SJCRH30 (cell line): ENCODE measurements around the gene POFUT2. TPM values are rescaled to one million over a fixed set of nuclear protein-coding genes. Genes with fewer than 3 reads are reported as not detected.
"Not testable (repeated sequence)": the region's sequence is repeated elsewhere in the genome, so short reads cannot be mapped to it uniquely, and the experiment has no call there.

Experiments used
- DNase-seq, 2 experiments: peaks; one replicate each; pipeline ENCODE4 v3.0.0-alpha.2; 2015 to 2020
- H3K27ac ChIP-seq: fragments of 250-450 bp; sonication (Bioruptor Pico); 2 replicates; pipeline ENCODE4 v1.5.1; 2020; ENCODE audit warnings: mild to moderate bottlenecking, moderate library complexity
- H3K27me3 ChIP-seq: fragments of 250-450 bp; sonication (Bioruptor Pico); 2 replicates; pipeline ENCODE4 v1.5.1; 2020; ENCODE audit warnings: mild to moderate bottlenecking, moderate library complexity
- H3K36me3 ChIP-seq: fragments of 250-450 bp; sonication (Bioruptor Pico); 2 replicates; pipeline ENCODE4 v1.5.1; 2020; ENCODE audit warnings: mild to moderate bottlenecking, moderate library complexity
- H3K4me1 ChIP-seq: fragments of 250-450 bp; sonication (Bioruptor Pico); 2 replicates; pipeline ENCODE4 v1.5.1; 2020; ENCODE audit warnings: mild to moderate bottlenecking, moderate library complexity
- H3K4me3 ChIP-seq: fragments of 250-450 bp; sonication (Bioruptor Pico); 2 replicates; pipeline ENCODE4 v1.5.1; 2020; ENCODE audit warnings: mild to moderate bottlenecking, moderate library complexity
- H3K9me3 ChIP-seq: fragments of 250-450 bp; sonication (Bioruptor Pico); replicated peaks from 2 replicates; pipeline ENCODE4 v1.5.1; 2020; ENCODE audit warnings: mild to moderate bottlenecking, moderate library complexity
- total RNA-seq: library from RNA; depleted of rRNA; stranded (reverse); fragments of >200 nt; shearing (Covaris generic); gene quantifications from 2 replicates; pipeline ENCODE4 v1.2.3, GENCODE V29; 2014

The POFUT2 gene
- total RNA-seq, 1 experiment from 2014 or later: 16.5 TPM

GRCh38 chr21:45309069-45309986, 21.6 kb upstream of the POFUT2 start:
- peaks cover 42% of the 10 kb centered on the region for H3K4me1 ChIP-seq
- peak overlapping the region; percentile 87 for H3K27ac ChIP-seq
- no peaks in the 10 kb centered on the region for H3K27me3 ChIP-seq
- peak; percentile 84 to 89 for DNase-seq
- H3K9me3 ChIP-seq: 0 out of 2 replicates have a peak, but pooled peaks cover 6% of the 10 kb centered on the region
- no peaks in the 10 kb centered on the region for H3K36me3 ChIP-seq
- peak overlapping the region; percentile 13; the same call in 1 of the 2 replicates for H3K4me3 ChIP-seq

- Histone ChIP-seq H3K27ac (peak overlapping the region; percentile 87), H3K4me3 (peak overlapping the region; percentile 13), H3K4me1 (peaks cover 51% of the 10 kb centered on the region), H3K27me3 (no peaks in the 10 kb centered on the region), H3K9me3 (no peaks in the 10 kb centered on the region), H3K36me3 (no peaks in the 10 kb centered on the region)
- DNase-seq: peak; percentile 77 to 80
These were observed 20.7 kb upstream of the POFUT2 start for GRCh38 chr21:45308194-45309068.

GRCh38 chr21:45307597-45308158, 20.0 kb upstream of the POFUT2 start:
- Histone ChIP-seq H3K27ac (peak overlapping the region; percentile 97), H3K4me1 (peaks cover 59% of the 10 kb centered on the region)
- not testable (repeated sequence) for H3K4me3 ChIP-seq, H3K9me3 ChIP-seq, H3K36me3 ChIP-seq, DNase-seq, H3K27me3 ChIP-seq

GRCh38 chr21:45306832-45307571, 19.3 kb upstream of the POFUT2 start:
- Histone ChIP-seq H3K27ac (peak overlapping the region; percentile 97), H3K27me3 (no peaks in the 10 kb centered on the region), H3K9me3 (no peaks in the 10 kb centered on the region), H3K4me1 (peaks cover 60% of the 10 kb centered on the region), H3K4me3 (no peak overlapping the region), H3K36me3 (no peaks in the 10 kb centered on the region)
- peak; percentile 97 to 98 for DNase-seq

- DNase-seq: no peak
- no peaks in the 10 kb centered on the region for H3K9me3 ChIP-seq
- no peaks in the 10 kb centered on the region for H3K36me3 ChIP-seq
- peaks cover 61% of the 10 kb centered on the region for H3K4me1 ChIP-seq
- H3K27me3 ChIP-seq: no peaks in the 10 kb centered on the region
- peak overlapping the region; percentile 97 for H3K27ac ChIP-seq
- no peak overlapping the region for H3K4me3 ChIP-seq
These were observed 18.7 kb upstream of the POFUT2 start for GRCh38 chr21:45306453-45306831.

- Histone ChIP-seq H3K4me3 (no peak overlapping the region), H3K36me3 (no peaks in the 10 kb centered on the region), H3K27me3 (no peaks in the 10 kb centered on the region), H3K27ac (peak overlapping the region; percentile 97), H3K4me1 (peaks cover 68% of the 10 kb centered on the region), H3K9me3 (no peaks in the 10 kb centered on the region)
- DNase-seq: peak in 1 of 2 experiments; percentile 4
These were observed 18.1 kb upstream of the POFUT2 start for GRCh38 chr21:45305836-45306235.

- H3K4me3 ChIP-seq: no peak overlapping the region
- DNase-seq: peak in 1 of 2 experiments; percentile 4
- peak overlapping the region; percentile 68; the same call in 1 of the 2 replicates for H3K27ac ChIP-seq
- no peaks in the 10 kb centered on the region for H3K27me3 ChIP-seq
- peaks cover 75% of the 10 kb centered on the region for H3K4me1 ChIP-seq
- H3K36me3 ChIP-seq: no peaks in the 10 kb centered on the region
- H3K9me3 ChIP-seq: no peaks in the 10 kb centered on the region
These were observed 17.2 kb upstream of the POFUT2 start for GRCh38 chr21:45304945-45305344.

- peak overlapping the region; percentile 68 for H3K27ac ChIP-seq
- no peak overlapping the region for H3K4me3 ChIP-seq
- H3K36me3 ChIP-seq: no peaks in the 10 kb centered on the region
- peak in 1 of 2 experiments; percentile 5 for DNase-seq
- H3K4me1 ChIP-seq: peaks cover 79% of the 10 kb centered on the region
- no peaks in the 10 kb centered on the region for H3K9me3 ChIP-seq
- H3K27me3 ChIP-seq: no peaks in the 10 kb centered on the region
These were observed 16.8 kb upstream of the POFUT2 start for GRCh38 chr21:45304476-45304830.

- H3K4me1 ChIP-seq: peaks cover 76% of the 10 kb centered on the region
- DNase-seq: no peak
These were observed 16.2 kb upstream of the POFUT2 start for GRCh38 chr21:45303751-45304475.

GRCh38 chr21:45303091-45303615, 15.5 kb upstream of the POFUT2 start:
- DNase-seq: peak; percentile 55 to 58
- Histone ChIP-seq H3K36me3 (no peaks in the 10 kb centered on the region), H3K9me3 (no peaks in the 10 kb centered on the region), H3K27ac (peak overlapping the region; percentile 68), H3K27me3 (no peaks in the 10 kb centered on the region), H3K4me1 (peaks cover 69% of the 10 kb centered on the region), H3K4me3 (no peak overlapping the region)

More at GRCh38 chr21:45303751-45304475, 16.2 kb upstream of the POFUT2 start:
- H3K4me3 ChIP-seq: no peak overlapping the region
- no peaks in the 10 kb centered on the region for H3K27me3 ChIP-seq
- peak overlapping the region; percentile 68 for H3K27ac ChIP-seq
- H3K9me3 ChIP-seq: no peaks in the 10 kb centered on the region
- H3K36me3 ChIP-seq: no peaks in the 10 kb centered on the region

- no peaks in the 10 kb centered on the region for H3K9me3 ChIP-seq
- peak overlapping the region; percentile 88 for H3K27ac ChIP-seq
- H3K27me3 ChIP-seq: no peaks in the 10 kb centered on the region
- H3K4me3 ChIP-seq: no peak overlapping the region
- no peak for DNase-seq
- no peaks in the 10 kb centered on the region for H3K36me3 ChIP-seq
- H3K4me1 ChIP-seq: peaks cover 64% of the 10 kb centered on the region
These were observed 14.7 kb upstream of the POFUT2 start for GRCh38 chr21:45302082-45303061.

GRCh38 chr21:45301521-45302081, 13.9 kb upstream of the POFUT2 start:
- Histone ChIP-seq H3K27me3 (no peaks in the 10 kb centered on the region), H3K36me3 (peaks cover 3% of the 10 kb centered on the region; the same call in 1 of the 2 replicates), H3K4me1 (peaks cover 60% of the 10 kb centered on the region), H3K9me3 (peaks cover 5% of the 10 kb centered on the region; the same call in 1 of the 2 replicates), H3K27ac (peak overlapping the region; percentile 88), H3K4me3 (no peak overlapping the region)
- DNase-seq: no peak
